Kidney epithelial cell (primary cell): ENCODE measurements around the gene ZC3H18. TPM values are rescaled to one million over a fixed set of nuclear protein-coding genes. Genes with fewer than 3 reads are reported as not detected.

Experiments
- DNase-seq: peaks from one replicate; pipeline ENCODE4 v3.0.0-alpha.2; 2010; ENCODE audit warnings: low read depth
- H3K27me3 ChIP-seq: 2 replicates; pipeline ENCODE4 v1.6.0; 2011; ENCODE audit warnings: low read length; ENCODE audit not compliant: control insufficient read depth, insufficient read depth
- H3K36me3 ChIP-seq: 2 replicates; pipeline ENCODE4 v1.5.1; 2011; ENCODE audit warnings: low read length; ENCODE audit not compliant: control insufficient read depth, insufficient read depth
- H3K4me3 ChIP-seq: 2 replicates; pipeline ENCODE4 v1.5.1; 2011; ENCODE audit warnings: low read depth, mild to moderate bottlenecking, control low read depth, low read length
- total RNA-seq: library from RNA; depleted of rRNA; stranded (reverse); fragments of >200 nt; gene quantifications from 2 replicates; pipeline ENCODE4 v1.2.3, GENCODE V29; 2015
- TF ChIP-seq, protein P1 (sequence below): IDR thresholded peaks from 2 replicates; pipeline ENCODE4 v1.5.1; 2011; ENCODE audit warnings: mild to moderate bottlenecking, moderate library complexity, low read length, control low read depth, inconsistent platforms; ENCODE audit not compliant: insufficient read depth, poor library complexity, severe bottlenecking

ZC3H18 gene
- total RNA-seq, 1 donor from 2014 or later: 20.2 TPM

DNA sequence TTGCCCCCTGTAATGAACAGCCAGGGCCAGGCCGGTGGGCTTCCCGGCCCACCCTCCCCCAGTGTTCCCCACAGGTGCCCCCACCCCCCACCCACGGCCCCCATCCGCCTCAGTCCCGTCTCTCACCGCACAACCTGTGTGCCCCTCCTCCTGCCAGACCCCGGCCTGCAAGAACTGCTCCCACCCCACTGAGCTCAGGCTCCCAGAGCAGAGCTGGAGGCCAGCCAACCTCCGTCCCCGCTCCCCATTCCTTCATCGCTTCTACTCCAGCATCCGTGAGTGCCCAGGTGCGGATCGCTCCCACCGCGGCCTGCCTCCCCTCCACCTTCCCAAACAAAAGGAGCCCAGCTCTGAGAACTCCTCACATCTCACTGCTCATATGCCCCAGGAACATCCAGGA is 88.5 kb downstream of the ZC3H18 start:
- no peak for DNase-seq
- no peak overlapping the region for H3K4me3 ChIP-seq
- no peaks in the 10 kb centered on the region for H3K27me3 ChIP-seq
- H3K36me3 ChIP-seq: peaks cover 2% of the 10 kb centered on the region
- TF ChIP-seq, protein P1, sequence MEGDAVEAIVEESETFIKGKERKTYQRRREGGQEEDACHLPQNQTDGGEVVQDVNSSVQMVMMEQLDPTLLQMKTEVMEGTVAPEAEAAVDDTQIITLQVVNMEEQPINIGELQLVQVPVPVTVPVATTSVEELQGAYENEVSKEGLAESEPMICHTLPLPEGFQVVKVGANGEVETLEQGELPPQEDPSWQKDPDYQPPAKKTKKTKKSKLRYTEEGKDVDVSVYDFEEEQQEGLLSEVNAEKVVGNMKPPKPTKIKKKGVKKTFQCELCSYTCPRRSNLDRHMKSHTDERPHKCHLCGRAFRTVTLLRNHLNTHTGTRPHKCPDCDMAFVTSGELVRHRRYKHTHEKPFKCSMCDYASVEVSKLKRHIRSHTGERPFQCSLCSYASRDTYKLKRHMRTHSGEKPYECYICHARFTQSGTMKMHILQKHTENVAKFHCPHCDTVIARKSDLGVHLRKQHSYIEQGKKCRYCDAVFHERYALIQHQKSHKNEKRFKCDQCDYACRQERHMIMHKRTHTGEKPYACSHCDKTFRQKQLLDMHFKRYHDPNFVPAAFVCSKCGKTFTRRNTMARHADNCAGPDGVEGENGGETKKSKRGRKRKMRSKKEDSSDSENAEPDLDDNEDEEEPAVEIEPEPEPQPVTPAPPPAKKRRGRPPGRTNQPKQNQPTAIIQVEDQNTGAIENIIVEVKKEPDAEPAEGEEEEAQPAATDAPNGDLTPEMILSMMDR: no peak

DNA sequence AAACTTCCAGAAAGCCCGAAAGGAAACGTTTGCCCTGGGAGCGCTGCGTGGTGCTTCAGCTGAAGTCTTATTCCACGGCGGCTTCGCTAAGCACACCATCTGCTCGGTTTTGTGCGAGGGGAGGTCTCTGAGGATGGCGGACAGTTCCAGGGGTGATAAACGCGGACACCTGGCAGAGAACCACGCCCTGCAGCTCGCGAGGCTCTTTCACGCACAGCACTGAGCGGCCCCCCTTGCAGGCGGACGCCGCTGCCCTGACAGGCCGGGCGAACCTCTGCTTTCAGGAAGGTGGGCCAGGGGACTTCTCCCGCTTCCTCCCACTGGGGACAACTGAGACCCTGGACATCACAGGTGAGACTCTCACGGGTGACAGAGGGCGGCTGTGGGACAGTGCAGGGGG is 89.0 kb downstream of the ZC3H18 start:
- TF ChIP-seq, protein P1: no peak
- Histone ChIP-seq H3K36me3 (peaks cover 2% of the 10 kb centered on the region), H3K4me3 (no peak overlapping the region), H3K27me3 (no peaks in the 10 kb centered on the region)
- no peak for DNase-seq

DNA sequence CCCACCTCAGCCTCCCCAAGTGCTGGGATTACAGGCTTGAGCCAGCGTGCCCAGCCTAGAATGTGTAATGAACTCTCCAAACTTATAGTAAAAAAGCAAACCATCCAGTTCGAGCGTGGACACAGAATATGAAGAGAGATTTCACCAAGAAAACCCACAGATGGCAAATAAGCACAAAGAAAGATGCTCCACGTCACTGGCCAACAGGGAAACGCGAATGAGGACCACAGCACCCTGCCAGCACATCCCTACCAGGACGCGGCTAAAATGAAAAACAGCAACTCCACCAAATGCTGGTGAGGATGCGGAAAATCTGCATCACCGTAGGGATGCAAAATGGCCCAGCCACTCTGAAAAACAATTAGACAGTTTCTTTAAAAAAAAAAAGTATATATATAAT is 91.3 kb downstream of the ZC3H18 start:
- Histone ChIP-seq H3K27me3 (no peaks in the 10 kb centered on the region), H3K36me3 (no peaks in the 10 kb centered on the region), H3K4me3 (no peak overlapping the region)
- TF ChIP-seq, protein P1: no peak
- no peak for DNase-seq

DNA sequence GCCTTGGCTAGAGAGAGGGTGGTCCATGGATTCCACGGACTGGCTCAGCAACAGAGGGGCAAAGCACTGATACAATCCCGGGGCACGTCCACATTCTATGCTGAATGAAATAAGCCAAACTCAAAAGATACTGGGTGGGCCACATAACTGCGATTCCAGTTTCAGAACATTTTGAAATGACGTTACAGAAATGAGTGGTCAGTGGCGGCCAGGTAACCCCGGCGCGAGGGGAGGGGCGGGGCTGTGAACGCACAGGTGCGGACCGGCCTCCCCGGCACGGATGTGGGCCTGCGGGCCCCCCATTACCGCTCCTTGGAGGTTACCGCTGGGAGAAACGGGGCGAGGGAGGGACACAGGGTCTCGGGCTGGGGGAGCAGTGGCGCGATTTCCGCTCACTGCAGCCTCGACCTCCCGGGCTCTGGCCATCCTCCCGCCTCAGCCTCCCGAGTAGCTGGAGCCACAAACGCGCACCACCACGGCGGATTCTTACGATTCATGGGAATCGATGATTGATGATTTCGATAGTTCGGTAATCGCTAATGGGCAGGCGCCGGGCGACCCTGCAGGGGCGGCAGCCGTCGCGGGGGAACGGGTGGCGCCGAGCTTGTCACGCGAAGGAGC is 92.1 kb downstream of the ZC3H18 start:
- DNase-seq: no peak
- Histone ChIP-seq H3K27me3 (no peaks in the 10 kb centered on the region), H3K4me3 (peak overlapping the region; percentile 97), H3K36me3 (no peaks in the 10 kb centered on the region)
- TF ChIP-seq, protein P1: no peak

DNA sequence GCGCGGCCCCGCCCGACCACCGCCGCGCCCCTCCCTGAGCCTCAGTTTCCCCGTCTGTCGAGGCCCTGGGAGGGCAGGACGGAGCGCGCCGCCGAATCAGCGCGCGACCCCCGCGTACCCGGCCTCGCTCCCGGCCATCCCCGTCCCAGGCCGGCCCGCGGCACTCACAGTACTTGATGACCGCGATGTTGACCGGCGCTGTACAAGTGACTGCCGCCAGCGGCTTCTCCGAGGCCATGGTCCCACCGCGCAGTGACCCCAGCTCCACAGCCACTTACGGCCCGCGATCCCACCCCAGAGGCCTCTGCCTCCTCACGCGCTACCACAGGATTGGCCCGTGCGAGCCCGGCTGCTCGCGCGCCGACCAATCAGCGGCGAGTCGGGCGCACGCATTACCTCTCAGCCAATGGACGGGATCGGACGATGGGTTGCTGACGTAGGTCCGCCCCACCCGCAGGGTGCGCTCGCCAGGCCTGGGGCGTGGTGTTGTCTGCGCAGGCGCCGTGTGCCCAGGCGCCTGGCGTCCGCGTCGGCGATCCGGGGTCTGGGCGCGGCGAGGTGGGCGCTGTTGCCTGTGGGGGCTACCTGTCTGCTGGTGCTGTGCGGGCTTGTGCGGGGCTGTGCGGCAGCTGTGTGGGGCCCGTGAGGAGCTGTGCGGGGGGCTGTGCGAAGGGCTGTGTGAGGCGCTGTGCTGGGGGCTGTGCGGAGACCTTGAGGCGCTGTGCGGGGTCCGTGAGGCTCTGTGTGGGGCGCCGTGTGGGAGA is 92.8 kb downstream of the ZC3H18 start, which contains the start of gene MVD:
Gene MVD (minus strand): TSS at position 249 of the 764 bp plus-strand sequence. CDS start 11 bp downstream, at position 238.
- H3K36me3 ChIP-seq: no peaks in the 10 kb centered on the region
- TF ChIP-seq, protein P1: no peak
- no peaks in the 10 kb centered on the region for H3K27me3 ChIP-seq
- peak; percentile 93 for DNase-seq
- H3K4me3 ChIP-seq: peak within 1 kb of the TSS; percentile 97
